ENCODE measurements around the gene PKNOX2. TPM values are rescaled to one million over a fixed set of nuclear protein-coding genes. Genes with fewer than 3 reads are reported as not detected.

Gene PKNOX2
- total and polyA plus RNA-seq, 9 of the 15 experiments (the other 6 are each of a cell fraction or from before 2014, with no cell fraction given), result not detected

- TF ChIP-seq ZFP91 (CRISPR knock-in tag; IDR thresholded peaks at IDR 0.05) (no peak), SNAPC5 (CRISPR knock-in tag; IDR thresholded peaks at IDR 0.05) (no peak), ZNF431 (CRISPR knock-in tag; IDR thresholded peaks at IDR 0.05) (no peak), HBP1 (CRISPR knock-in tag; IDR thresholded peaks at IDR 0.05) (no peak), NFE2 (IDR thresholded peaks at IDR 0.05; ENCODE audit: low read depth) (no peak), USF2 (CRISPR knock-in tag; IDR thresholded peaks at IDR 0.05) (no peak), ZFP30 (CRISPR knock-in tag; IDR thresholded peaks at IDR 0.05; ENCODE audit: borderline replicate concordance) (no peak)
Measured at GRCh38 chr11:125274309-125274708, 109.8 kb downstream of the PKNOX2 start (continued).
